Measurements from ENCODE around the gene ACSS2.
A peak's percentile ranks its signal among the peaks of the same experiment; 100 is the strongest.

Gene ACSS2

GRCh38 chr20:34876406-34877282, at the start of gene ACSS2:
ACSS2 (plus strand) TSS chr20:34876612; CDS start chr20:34876646, 34 bp downstream.
- Mint-ChIP-seq H3K4me1 (peaks cover 52% of the 10 kb centered on the region), H3K36me3 (ENCODE audit: low read depth) (no peaks in the 10 kb centered on the region), H3K27ac (peak within 1 kb of the TSS; percentile 21), H3K4me3 (peak within 1 kb of the TSS; percentile 94), H3K9me3 (no peaks in the 10 kb centered on the region), H3K27me3 (ENCODE audit: low read depth, poor library complexity) (peaks cover 33% of the 10 kb centered on the region)
- DNase-seq = peak; percentile 99
- TF ChIP-seq CTCF (IDR thresholded peaks at IDR 0.05) = no peak

GRCh38 chr20:34829191-34829590, 47.2 kb upstream of the ACSS2 start:
- TF ChIP-seq CTCF (IDR thresholded peaks at IDR 0.05) = no peak
- no peak for DNase-seq
- Mint-ChIP-seq H3K4me3 (no peak overlapping the region), H3K9me3 (no peaks in the 10 kb centered on the region), H3K36me3 (ENCODE audit: low read depth) (peaks cover 5% of the 10 kb centered on the region), H3K27ac (no peak overlapping the region), H3K4me1 (peaks cover 13% of the 10 kb centered on the region), H3K27me3 (ENCODE audit: low read depth, poor library complexity) (peaks cover 49% of the 10 kb centered on the region)

GRCh38 chr20:34831936-34832335, 44.5 kb upstream of the ACSS2 start:
- Mint-ChIP-seq H3K4me1 (no peaks in the 10 kb centered on the region), H3K36me3 (ENCODE audit: low read depth) (no peaks in the 10 kb centered on the region), H3K9me3 (peaks cover 12% of the 10 kb centered on the region), H3K27ac (no peak overlapping the region), H3K4me3 (no peak overlapping the region), H3K27me3 (ENCODE audit: low read depth, poor library complexity) (peaks cover 58% of the 10 kb centered on the region)
- DNase-seq = no peak
- no peak for TF ChIP-seq CTCF (IDR thresholded peaks at IDR 0.05)

DNA sequence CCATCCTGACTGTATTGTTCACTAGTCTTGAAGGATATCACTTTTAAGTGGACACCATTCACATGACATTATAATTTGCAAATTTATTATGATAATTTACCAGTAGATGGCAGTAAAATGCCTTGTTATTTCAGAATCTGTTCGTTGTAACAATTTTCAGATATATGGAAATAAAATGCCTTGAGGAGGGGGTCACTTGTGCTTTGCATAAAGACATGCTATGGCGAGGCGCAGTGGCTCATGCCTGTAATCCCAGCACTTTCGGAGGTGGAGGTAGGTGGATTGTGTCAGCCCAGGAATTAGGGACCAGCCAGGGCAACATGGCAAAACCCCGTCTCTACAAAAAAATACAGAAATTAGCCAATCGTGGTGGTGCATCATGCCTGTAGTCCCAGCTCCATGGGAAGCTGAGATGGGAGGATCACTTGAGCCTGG, 41.9 kb upstream of the ACSS2 start:
- peak; percentile 27 for TF ChIP-seq CTCF (IDR thresholded peaks at IDR 0.05)
- Mint-ChIP-seq H3K4me3 (no peak overlapping the region), H3K27me3 (ENCODE audit: low read depth, poor library complexity) (peaks cover 60% of the 10 kb centered on the region), H3K9me3 (peaks cover 12% of the 10 kb centered on the region), H3K36me3 (ENCODE audit: low read depth) (no peaks in the 10 kb centered on the region), H3K27ac (peak overlapping the region; percentile 62), H3K4me1 (no peaks in the 10 kb centered on the region)
- DNase-seq = no peak

GRCh38 chr20:34842143-34842542, 34.3 kb upstream of the ACSS2 start:
- peaks cover 14% of the 10 kb centered on the region for H3K27me3 Mint-ChIP-seq (ENCODE audit: low read depth, poor library complexity)
- no peak for TF ChIP-seq CTCF (IDR thresholded peaks at IDR 0.05)
- H3K4me1 Mint-ChIP-seq = no peaks in the 10 kb centered on the region
- no peak for DNase-seq
- no peak overlapping the region for H3K27ac Mint-ChIP-seq
- H3K9me3 Mint-ChIP-seq = no peaks in the 10 kb centered on the region
- H3K36me3 Mint-ChIP-seq (ENCODE audit: low read depth) = peaks cover 7% of the 10 kb centered on the region
- no peak overlapping the region for H3K4me3 Mint-ChIP-seq

- Mint-ChIP-seq H3K4me1 (no peaks in the 10 kb centered on the region), H3K36me3 (ENCODE audit: low read depth) (peaks cover 13% of the 10 kb centered on the region), H3K4me3 (no peak overlapping the region), H3K27me3 (ENCODE audit: low read depth, poor library complexity) (peaks cover 7% of the 10 kb centered on the region), H3K27ac (peak overlapping the region; percentile 66), H3K9me3 (no peaks in the 10 kb centered on the region)
- TF ChIP-seq CTCF (IDR thresholded peaks at IDR 0.05) = no peak
- DNase-seq = no peak
Measured at GRCh38 chr20:34843421-34843820, 33.0 kb upstream of the ACSS2 start.
